ENCODE data around the gene SRPK3.
"Not testable (repeated sequence)": the region's sequence is repeated elsewhere in the genome, so short reads cannot be mapped to it uniquely, and the experiment has no call there.

The SRPK3 gene

DNA sequence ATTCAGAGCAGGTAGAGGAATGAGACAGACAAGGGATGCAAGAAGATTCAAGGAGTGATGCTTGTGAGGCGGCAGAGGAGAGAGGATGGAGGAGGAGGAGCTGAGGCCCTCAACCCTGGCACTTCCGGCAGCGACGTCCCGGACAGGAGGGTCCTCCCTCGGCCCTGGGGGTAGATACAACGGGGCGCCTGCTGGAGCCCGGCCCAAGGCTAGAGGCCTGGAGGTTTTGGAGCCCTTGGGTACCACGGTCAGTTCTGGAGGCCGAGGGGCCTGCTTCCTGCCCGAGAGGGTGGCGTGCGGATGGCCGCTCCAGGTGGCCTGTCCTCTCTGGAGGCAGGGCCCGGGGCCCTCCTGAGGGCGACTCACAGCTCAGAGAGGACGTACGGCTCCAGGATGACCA is 27.1 kb downstream of the SRPK3 start:
- DNase-seq (ENCODE audit: low read depth), result no peak

DNA sequence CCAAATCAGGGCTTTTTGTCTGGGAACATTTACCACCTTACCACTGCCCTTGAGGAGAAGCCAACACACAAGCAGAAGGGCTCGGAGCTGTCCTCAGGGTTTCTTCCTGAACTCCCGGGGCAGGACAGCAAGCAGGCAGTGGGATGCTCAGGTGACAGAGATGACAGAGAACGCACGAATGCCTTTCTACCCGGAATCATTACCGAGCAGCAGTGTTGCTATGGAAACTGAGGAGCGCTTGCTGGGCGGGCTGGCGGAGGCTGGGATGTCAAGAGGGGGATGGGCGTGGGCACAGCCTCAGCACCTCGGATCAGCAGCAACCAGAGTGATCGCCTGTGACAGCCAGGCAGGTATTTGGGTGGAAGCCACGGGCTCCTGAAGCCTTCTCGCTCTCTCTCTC is 31.4 kb downstream of the SRPK3 start:
- DNase-seq (ENCODE audit: low read depth), result no peak

DNA sequence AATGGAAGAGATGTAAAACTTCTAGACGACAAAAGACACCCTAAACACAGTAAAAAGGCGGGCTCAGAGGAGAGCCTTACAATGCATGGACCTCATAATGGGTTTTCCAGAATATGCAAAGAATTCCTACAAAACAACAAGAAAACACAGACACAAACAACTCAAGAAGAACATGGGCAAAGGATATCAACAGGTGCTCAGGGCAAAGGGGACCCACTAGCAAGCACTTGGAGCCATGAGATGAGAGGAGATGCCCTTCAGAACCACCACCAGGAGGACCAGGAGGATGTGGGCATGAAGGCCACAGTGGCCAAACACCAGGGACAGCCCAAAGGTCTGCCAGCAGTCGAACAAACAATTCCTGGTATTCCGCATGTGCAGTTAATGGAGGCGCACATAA is 32.3 kb downstream of the SRPK3 start:
- DNase-seq (ENCODE audit: low read depth), result no peak

DNA sequence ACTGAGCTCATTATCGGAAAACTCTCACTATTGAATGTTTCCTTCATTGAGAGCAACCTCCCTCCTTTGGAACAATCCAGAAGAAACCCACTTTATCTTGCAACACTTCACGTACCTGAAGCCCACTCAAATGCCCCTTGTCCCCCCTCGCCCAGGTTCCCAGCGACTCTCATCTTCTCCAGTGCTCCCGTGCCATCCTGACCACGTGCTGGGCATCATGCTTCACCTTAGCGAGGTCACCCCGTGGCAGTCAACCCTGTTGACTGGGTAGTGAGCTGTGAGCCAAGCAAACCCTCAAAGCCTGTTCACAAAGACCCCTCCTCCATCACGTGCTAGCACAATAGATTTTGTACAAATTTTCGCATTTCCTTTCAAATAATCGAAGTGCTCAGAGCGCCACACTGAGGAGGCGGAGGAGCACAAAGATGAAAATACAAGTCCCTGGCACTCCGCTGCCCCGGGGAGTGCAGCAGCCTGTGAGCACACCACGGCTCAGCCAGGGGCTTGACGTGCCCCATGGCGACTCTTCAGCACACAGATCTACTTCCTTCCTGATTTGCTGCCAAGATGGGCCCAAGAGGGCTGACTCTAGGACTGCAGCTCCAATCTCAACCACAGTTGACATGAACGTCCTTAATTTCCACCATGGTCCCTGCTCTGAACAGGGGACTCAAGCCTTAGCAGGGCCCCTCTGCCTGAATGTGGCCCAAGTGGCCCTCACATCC is 33.9 kb downstream of the SRPK3 start:
- DNase-seq (ENCODE audit: low read depth), result no peak

DNA sequence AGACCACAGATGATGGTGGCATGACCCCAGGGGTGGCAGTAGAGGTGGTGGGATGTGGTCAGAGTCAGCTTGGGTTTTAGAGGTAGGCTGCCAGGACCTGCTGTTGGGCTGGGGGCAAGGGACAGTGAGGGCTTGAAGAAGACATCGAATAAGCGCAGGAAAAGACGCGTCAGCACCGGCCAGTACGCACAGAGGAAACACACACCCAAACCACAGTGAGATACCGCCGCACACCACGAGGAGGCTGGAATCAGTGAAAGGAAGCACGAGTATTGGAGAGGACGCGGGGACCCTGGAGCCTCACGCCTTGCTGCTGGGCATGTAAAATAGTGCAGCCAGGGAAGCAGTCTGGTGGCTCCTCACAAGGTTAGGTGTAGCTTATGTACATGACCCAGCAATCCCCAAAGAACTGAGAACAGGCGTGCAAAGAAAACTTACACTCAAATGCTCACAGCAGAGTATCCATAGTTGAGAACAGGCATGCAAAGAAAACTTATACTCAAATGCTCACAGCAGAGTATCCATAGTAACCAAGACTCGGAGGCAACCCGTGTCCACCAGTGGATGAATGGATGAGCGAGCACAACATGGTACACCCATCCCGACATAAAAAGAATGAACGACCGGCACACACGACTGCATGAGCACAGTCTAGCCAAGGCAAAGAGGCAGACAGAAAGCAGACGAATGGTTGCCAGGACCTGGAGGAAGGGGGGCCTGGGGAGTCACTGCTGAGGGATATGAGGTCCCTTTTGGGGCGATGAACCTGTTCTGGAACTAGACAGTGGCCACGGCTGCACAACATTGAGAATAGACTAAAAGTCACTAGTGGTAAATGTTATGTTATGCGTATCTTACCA is 36.2 kb downstream of the SRPK3 start:
- DNase-seq (ENCODE audit: low read depth), result no peak

DNA sequence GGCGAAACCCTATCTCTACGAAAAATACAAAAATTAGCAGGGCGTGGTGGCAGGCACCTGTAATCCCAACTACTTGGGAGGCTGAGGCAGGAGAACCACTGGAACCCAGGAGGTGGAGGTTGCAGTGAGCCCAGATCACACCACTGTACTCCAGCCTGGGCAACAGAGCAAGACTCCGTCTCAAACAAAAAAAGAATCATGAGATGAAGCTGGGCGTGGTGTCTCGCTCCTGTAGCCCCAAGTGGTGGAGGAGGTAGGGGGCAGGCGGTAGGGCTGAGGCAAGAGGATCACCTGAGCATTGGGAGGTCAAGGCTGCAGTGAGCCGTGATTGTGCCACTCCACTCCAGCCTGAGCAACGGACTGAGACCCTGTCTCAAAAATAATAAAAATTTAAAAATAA is 37.2 kb downstream of the SRPK3 start:
- not testable (repeated sequence) for DNase-seq (ENCODE audit: low read depth)

DNA sequence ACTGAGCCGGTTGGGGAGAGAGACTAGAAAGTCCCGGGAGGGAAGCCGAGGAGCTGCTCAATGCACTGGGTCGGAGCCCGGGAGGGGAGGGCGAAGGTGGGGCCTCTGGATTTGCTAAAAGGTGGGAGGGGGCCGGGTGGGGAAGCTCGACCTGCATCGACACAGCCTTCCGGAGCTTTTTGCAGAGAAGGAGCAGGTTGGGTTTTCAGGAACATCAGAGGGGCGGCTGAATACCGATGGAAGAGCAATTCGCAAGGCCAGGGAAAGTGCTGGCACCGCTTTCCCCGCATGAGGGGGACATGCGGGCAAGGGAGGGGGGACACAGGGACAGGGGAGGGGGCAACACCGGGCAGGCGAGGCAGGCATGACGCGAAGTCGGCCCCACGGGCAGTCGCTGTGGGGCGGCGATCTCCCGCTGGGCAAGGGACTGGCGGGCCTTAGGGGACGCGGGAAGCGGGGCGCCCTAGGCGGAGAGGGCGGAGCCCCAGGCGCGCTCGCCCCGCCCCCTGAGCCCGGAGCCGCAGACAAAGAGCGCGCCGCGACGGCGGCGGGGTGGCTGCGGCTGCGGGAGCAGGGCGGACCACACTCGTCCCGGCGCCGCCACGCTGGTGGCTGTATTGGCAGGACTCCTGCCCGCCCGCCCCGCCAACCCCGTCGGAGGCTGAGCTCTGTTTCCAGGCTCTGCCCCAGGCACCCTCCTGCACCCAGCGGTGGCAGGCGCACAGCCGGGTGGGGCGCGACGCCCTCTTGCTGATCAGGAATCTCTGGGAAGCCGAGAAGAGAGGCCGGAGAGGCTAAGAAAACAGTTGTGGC is 37.9 kb downstream of the SRPK3 start:
- DNase-seq (ENCODE audit: low read depth), result no peak

DNA sequence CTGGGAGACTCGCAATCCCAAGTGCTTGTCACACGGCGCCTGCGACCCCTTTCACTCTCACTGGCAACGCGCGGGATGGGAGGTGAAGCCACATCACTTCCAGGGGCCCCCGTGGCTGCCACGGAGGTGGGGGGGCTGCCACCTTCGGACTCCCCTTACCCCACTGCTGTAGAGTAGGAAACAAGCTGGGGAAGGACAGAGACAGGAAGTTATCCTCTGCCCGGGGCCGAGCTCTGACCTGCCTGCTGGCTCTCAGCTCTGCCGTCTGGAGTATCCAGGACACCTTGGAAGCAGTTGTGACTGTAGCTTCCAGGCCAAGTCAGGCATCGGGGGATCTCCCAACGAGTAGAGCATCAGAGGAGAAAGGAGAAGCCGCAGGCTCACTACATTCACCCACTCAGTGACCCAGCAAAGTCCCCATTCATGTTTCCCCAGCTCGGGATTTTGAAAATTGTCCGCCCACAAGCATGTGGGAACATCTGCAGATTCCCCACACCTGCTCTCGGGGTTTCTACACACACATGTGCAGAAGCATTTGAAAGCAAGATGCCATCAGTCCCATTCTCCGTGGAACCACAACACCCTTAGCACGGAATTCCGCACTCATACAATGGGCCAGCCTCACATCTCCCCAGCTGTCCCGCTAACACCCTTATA is 38.7 kb downstream of the SRPK3 start:
- DNase-seq (ENCODE audit: low read depth), result no peak

DNA sequence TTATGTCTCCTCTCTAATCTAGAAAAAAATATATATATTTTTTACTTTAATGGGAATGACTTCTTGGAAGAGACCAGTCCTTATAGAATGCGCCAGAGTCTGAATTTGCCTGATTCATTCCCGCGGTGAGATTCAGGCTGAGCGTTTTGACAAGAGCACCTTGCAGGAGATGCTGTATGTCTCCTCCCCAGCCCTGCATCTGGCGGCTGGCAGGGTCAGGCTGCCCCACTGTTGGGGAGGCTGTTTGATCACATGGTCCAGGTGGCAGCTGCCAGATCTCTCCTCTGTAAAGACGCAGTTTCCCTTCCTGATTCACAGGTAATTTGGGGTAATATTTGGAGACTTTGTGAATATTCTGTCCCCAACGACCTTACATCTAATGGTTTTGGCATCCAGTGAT is 39.8 kb downstream of the SRPK3 start:
- no peak for DNase-seq (ENCODE audit: low read depth)

DNA sequence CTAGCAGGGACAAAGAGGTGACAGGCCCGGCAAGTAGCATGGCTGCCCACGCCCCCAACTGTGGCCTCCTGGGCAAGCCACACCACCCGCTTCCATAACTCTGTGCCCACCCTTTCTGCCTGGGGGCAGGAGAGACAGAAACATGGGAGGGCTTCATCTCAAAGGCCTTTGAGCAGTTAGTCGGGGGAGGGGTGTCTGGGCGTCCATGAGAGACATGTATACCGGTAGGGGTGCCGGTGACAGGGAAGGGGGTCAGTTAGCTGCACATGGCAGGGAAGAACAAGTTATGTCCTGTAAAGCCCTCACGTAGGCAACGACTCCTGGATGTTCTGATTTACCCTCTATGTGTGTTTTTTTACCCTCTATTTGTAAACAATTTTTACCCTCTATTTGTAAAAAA is 40.2 kb downstream of the SRPK3 start:
- no peak for DNase-seq (ENCODE audit: low read depth)

DNA sequence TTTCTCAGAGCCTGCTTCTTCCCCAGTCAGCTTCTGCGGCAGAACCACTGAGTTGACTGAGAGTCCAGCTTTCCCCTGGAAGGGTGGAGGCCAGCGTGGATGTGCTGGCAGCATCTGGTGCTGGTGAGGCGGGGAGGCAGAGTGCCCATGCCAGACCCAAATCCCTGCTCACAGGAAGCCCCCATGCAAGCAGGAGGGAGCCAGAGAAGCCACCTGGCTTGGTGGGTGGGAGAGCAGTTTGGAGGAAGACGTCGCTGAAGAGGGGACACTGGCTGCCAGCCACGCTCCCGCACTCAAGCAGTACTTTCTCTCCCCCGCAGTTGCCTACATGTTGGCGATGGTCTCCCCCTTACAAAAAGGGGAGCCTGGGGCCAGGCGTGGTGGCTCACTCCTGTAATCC is 43.5 kb downstream of the SRPK3 start:
- DNase-seq (ENCODE audit: low read depth), result no peak

DNA sequence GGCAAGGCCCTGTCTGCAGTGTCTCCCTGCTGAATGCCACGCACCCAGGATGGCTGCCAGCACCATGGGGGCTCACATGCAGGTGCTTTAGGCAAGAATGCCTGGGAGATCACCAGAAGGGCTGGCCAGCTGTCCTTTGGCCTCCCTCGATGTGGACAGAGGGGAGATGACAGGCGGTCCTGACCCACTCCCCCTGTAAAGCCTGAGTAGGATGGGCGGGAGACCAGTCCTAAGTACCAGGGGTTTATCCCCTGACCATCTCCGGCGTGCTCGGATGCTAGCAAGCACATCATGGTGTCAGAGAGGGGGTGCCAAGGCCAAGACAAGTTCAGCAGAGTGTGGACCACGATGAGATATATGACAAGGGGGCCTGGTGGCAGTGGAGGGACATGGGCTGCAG is 44.2 kb downstream of the SRPK3 start:
- DNase-seq (ENCODE audit: low read depth), result no peak

DNA sequence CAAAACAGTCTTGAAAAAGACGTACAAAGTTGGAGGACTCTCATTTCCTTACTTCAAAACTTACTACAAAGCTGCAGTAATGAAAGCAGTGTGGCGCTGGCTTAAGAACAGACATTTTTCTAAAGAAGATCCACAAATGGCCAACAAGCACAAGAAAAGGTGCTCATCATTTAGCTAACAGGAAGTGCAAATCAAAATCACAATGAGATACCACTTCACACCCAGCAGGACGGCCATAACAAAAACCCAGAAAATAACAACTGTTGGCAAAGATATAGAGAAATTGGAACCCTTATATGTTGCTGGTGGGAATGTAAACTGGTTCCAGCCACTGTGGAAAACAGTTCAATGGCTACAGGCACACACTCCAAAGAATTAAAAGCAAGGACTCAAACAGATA is 46.2 kb downstream of the SRPK3 start:
- no peak for DNase-seq (ENCODE audit: low read depth)

DNA sequence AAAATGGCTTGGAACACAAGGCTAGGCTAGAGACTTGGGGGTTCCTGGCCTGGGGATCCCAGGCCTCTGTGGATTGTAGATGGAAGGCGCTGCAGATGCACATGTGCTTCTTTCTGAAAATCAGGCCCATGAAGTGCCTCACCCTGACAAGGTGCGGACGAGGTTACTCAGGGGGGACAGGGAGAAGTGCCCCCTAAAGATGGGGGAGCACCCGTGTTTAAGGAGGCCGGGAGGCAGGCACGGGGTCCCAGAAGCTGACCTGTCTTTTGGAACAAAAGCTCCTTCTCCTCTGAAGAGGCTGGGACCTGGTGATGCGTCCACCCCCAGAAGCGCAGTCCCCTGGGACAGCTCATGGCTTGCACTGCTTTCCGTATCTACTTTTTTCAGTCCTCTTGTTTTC is 47.1 kb downstream of the SRPK3 start:
- no peak for DNase-seq (ENCODE audit: low read depth)

DNA sequence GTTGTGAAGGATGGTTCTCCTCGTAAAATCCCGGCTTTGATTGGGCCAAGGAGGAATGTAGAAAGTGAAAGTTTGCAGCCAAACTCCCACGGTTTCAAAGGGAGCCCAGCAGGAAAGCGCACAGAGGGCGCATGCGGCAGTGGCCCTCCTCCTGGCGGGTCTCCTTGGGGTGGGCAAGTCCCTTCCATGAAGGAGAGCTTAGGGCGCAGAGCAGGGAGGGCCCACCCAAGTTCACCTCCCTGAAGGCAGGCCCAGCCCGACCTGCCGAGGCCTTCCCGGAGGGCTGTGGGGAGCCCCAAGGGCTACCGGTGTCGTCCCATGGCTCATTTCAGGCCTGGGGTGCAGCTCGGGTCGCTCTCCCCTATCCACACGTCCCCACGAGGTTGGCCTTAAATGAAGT is 47.5 kb downstream of the SRPK3 start:
- DNase-seq (ENCODE audit: low read depth), result no peak

DNA sequence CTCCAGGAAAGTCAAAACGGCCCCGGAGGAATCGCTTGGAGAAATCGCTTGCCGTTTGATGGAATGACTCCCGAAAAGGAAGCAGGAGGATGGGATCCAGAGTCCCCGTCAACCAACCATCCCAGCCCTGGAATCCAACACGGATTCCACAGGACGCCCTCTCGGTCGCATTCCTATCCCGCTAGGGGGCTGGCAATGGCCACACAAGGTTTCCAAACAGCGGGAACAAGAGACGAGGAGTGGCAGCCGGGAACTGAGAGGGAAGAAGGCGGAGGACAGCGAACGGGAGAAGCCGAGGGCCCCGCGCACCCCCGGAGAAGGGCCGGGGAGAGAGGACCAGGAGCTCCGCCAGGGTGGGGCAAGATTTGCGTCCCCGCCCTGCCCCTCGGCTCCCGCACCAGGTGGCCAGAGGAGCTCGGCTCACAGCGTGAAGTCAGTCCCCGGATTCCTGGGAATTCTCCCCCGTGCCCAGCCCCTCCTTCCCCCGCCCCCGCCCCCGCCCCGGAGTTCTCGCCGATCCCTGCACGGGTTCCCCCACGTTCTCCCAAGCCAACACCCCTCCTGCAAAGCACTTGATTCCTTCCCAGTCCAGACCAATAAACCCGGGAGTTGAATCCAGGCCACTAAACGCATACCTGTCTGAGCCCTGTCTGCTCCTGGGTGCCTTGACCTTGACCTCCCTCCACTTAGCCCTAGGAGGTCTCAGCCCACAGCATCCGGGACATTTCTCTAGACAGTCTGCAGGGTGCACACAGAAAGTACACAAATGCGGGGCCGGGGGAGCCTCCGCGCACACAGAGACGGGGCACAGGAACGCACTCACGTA is 48.1 kb downstream of the SRPK3 start:
- DNase-seq (ENCODE audit: low read depth), result no peak

DNA sequence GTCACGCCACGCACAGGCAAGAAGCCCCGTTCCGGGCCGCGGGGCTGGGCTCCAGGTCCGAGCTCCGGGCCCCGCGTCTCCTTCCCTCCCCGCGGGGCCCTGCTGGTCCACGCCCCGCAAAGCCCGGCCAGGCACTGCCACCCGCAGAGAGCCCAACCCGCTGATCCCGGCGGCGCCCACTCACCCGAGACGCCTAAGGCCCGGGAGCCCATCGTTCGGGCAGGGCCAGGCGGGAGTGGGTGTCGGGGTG is 48.6 kb downstream of the SRPK3 start:
- DNase-seq (ENCODE audit: low read depth), result no peak

DNA sequence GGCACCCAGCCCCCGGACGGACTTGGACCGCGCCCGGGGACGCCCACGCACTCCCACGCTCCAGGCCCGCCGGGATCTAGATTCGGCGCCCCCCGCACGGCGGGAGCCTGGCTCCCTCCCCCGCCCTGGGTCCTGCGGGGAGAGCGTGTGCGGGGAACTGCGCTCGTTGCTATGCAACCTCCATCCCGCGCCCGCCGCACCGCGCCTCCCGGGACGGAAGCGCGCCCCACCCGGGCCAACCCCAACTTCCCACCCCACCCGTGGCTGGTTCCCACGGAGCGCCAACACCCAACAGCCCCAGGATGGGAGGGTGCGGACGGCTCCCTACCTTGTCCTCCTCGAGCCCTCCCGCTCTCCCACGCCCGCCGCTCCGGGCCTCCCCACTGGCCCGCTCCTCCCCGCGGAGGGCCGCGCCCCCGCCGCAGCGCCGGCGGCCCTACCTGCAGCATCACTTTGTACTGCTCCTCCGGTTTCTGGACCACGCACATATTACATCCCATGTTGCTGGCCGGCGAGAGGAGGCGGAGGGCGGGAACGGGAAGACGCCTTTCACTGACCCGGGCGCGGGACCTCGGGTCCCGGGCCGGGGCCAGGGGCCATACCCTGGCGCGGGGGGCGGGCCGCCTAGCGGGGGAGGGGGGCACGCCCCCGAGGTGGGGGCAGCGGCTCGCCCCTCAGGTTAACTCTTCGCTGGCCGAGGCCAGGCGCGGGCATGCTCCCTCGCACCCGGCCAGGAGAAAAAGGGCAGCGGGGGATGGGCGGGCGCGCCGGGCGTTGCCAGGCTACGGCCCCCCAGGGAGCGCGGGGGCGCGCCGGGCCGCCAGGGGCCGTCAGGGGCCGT is 49.2 kb downstream of the SRPK3 start, which contains the start of gene PDZD4:
Gene PDZD4 (minus strand): TSS at position 746 of the 841 bp plus-strand sequence. CDS start 246 bp downstream, at position 500.
- DNase-seq (ENCODE audit: low read depth), result no peak

DNA sequence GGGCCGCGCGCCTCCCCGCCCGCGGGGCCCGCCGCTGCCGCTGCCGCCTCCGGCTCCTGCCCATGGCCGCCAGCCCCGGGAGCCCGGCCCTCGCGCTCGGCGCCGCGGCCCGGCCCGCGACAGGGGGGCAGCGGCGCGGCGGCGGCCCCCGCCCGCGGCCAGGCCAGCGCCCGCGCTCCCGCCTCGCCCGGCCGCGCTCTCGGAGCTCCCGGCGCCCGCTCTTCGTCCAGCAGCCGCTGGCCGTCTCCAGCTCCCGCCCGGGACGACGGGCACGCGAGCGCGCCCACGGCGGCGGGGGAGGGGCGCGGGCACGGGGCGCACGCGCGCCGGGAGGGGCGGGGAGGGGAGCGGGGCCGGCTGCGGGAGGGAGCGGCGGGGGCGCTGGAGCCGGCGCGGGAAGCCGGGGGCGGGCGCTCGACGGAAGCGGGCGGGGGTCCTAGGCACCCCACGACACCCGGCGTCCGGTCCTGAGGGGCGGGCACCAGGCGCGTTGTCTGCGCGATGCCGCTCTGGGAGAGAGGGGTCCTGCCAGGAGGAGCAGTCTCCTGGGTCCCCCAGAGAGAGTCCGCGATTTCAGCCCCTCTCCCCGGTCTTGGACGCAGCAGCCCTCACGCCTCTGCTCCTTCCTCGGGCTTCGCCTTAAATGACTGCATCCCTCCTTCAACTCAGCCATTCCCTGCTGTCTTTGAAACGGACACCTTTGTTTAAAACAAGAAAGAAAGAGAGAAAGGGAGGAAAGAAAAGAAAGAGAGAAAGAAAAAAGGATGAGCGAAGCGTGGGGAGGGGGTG is 50.0 kb downstream of the SRPK3 start:
- no peak for DNase-seq (ENCODE audit: low read depth)
